ENCODE measurements around the gene BSG. TPM values are rescaled to one million over a fixed set of nuclear protein-coding genes. Genes with fewer than 3 reads are reported as not detected.

The BSG gene
- total RNA-seq, 4 donors from 2014 or later, result 305 to 380 (median 364) TPM

GRCh38 chr19:609004-609346, 36.6 kb downstream of the BSG start:
- DNase-seq (no peak), ATAC-seq (no peak)
- Histone ChIP-seq H3K36me3 (no peaks in the 10 kb centered on the region), H3K4me3 (no peak overlapping the region), H3K27ac (no peak overlapping the region), H3K27me3 (peaks cover 3 to 12% (median 8%) of the 10 kb centered on the region in 3 donors), H3K4me1 (no peaks in the 10 kb centered on the region), H3K9me3 (no peaks in the 10 kb centered on the region)
- intact Hi-C loops (cut with DNase I; ENCODE audit: low total_unique reads) (no loop called here), in situ Hi-C loops (cut with MboI; ENCODE audit: low sequenced_read_pairs in 4 of 4) (no loop called here)
- TF ChIP-seq CTCF (IDR thresholded peaks at IDR 0.05 in 4 of 5, conservative IDR thresholded peaks at IDR 0.05 in 1 of 5) (no peak), POLR2A (IDR thresholded peaks at IDR 0.05) (no peak)

GRCh38 chr19:610071-610800, 37.8 kb downstream of the BSG start:
- DNase-seq, result no peak
- Histone ChIP-seq H3K9me3 (no peaks in the 10 kb centered on the region), H3K4me1 (no peaks in the 10 kb centered on the region), H3K27me3 (peaks cover 3 to 12% (median 8%) of the 10 kb centered on the region in 3 donors), H3K36me3 (no peaks in the 10 kb centered on the region), H3K27ac (peak overlapping the region; percentile 41 to 68 (median 58)), H3K4me3 (peak overlapping the region in 2 of 4 donors; percentile 8 to 17)
- ATAC-seq, result no peak
- intact Hi-C loops (cut with DNase I; ENCODE audit: low total_unique reads), result no loop called here
- TF ChIP-seq POLR2A (IDR thresholded peaks at IDR 0.05) (no peak), CTCF (IDR thresholded peaks at IDR 0.05 in 4 of 5, conservative IDR thresholded peaks at IDR 0.05 in 1 of 5) (no peak)
- in situ Hi-C loops (cut with MboI; ENCODE audit: low sequenced_read_pairs in 4 of 4), result no loop called here

GRCh38 chr19:610801-611480, 38.5 kb downstream of the BSG start:
- peak in 1 of 2 donors; percentile 40 for ATAC-seq
- Histone ChIP-seq H3K36me3 (no peaks in the 10 kb centered on the region), H3K27me3 (peaks cover 3 to 12% (median 8%) of the 10 kb centered on the region in 3 donors), H3K27ac (peak overlapping the region; percentile 41 to 68 (median 58)), H3K4me3 (peak overlapping the region in 2 of 4 donors; percentile 8 to 17), H3K9me3 (no peaks in the 10 kb centered on the region), H3K4me1 (no peaks in the 10 kb centered on the region)
- in situ Hi-C loops (cut with MboI; ENCODE audit: low sequenced_read_pairs in 4 of 4), result no loop called here
- intact Hi-C loops (cut with DNase I; ENCODE audit: low total_unique reads), result no loop called here
- no peak for DNase-seq
- TF ChIP-seq POLR2A (IDR thresholded peaks at IDR 0.05) (no peak), CTCF (IDR thresholded peaks at IDR 0.05 in 4 of 5, conservative IDR thresholded peaks at IDR 0.05 in 1 of 5) (no peak)

GRCh38 chr19:611481-611868, 39.1 kb downstream of the BSG start:
- ATAC-seq, result no peak

More at GRCh38 chr19:611481-611868, 39.1 kb downstream of the BSG start:
- TF ChIP-seq POLR2A (IDR thresholded peaks at IDR 0.05) (no peak), CTCF (IDR thresholded peaks at IDR 0.05 in 4 of 5, conservative IDR thresholded peaks at IDR 0.05 in 1 of 5) (no peak)
- Histone ChIP-seq H3K27ac (peak overlapping the region; percentile 4 to 68 (median 58)), H3K4me1 (no peaks in the 10 kb centered on the region), H3K4me3 (no peak overlapping the region), H3K36me3 (no peaks in the 10 kb centered on the region), H3K9me3 (no peaks in the 10 kb centered on the region), H3K27me3 (peaks cover 3 to 12% (median 8%) of the 10 kb centered on the region in 3 donors)
- intact Hi-C loops (cut with DNase I; ENCODE audit: low total_unique reads), result no loop called here
- in situ Hi-C loops (cut with MboI; ENCODE audit: low sequenced_read_pairs in 4 of 4), result no loop called here
- no peak for DNase-seq
